Gastrocnemius medialis (tissue), 4 donors: ENCODE measurements around the gene SUFU. TPM values are rescaled to one million over a fixed set of nuclear protein-coding genes. Genes with fewer than 3 reads are reported as not detected.

Experiments
- ATAC-seq, 2 donors: fragments of 150-250 bp; one replicate each; pipeline ENCODE4 v1.9.1; 2016
- DNase-seq, 2 donors: peaks; one replicate each; pipeline ENCODE4 v3.0.0-alpha.2; 2019
- H3K27ac ChIP-seq, 4 donors: fragments of 200-600 bp; sonication (generic); 1 replicate in 1 of 4; 2 replicates in 3 of 4; pipeline ENCODE4 v1.5.1; 2016 to 2018; ENCODE audit warnings: mild to moderate bottlenecking in 2 of 4, moderate library complexity in 1 of 4
- H3K27me3 ChIP-seq, 3 donors: fragments of 200-600 bp; sonication (generic) in 2 of 3; 1 replicate in 1 of 3; 2 replicates in 2 of 3; pipeline versions ENCODE4 v1.5.1 to v1.6.0; 2016 to 2019; ENCODE audit warnings: mild to moderate bottlenecking in 1 of 3, moderate library complexity in 1 of 3
- H3K36me3 ChIP-seq, 2 donors: fragments of 200-600 bp; sonication (generic) in 1 of 2; one replicate each; pipeline ENCODE4 v1.5.1; 2017 to 2018
- H3K4me1 ChIP-seq, 2 donors: fragments of 200-600 bp; sonication (generic) in 1 of 2; one replicate each; pipeline ENCODE4 v1.5.1; 2016 to 2017; ENCODE audit warnings: mild to moderate bottlenecking in 2 of 2
- H3K4me3 ChIP-seq, 4 donors: fragments of 200-600 bp; sonication (generic) in 3 of 4; 1 replicate in 1 of 4; 2 replicates in 3 of 4; pipeline ENCODE4 v1.5.1; 2016 to 2019; ENCODE audit warnings: mild to moderate bottlenecking in 2 of 4
- H3K9me3 ChIP-seq, 3 donors: fragments of 200-600 bp; sonication (generic) in 2 of 3; 1 replicate in 1 of 3; 2 replicates in 2 of 3; pipeline ENCODE4 v1.5.1; 2016 to 2019
- CTCF ChIP-seq, 5 experiments: fragments of 450-650 bp in 3 of 5; fragments of 200-600 bp in 2 of 5; sonication (generic) in 2 of 5; IDR thresholded peaks in 4 of 5; conservative IDR thresholded peaks in 1 of 5; 1 replicate in 4 of 5; 2 replicates in 1 of 5; pipeline ENCODE4 v1.5.1; 2016 to 2019; ENCODE audit warnings: antibody characterized with exemption in 5 of 5, mild to moderate bottlenecking in 3 of 5, moderate library complexity in 3 of 5
- POLR2A ChIP-seq, 2 donors: fragments of 450-650 bp; IDR thresholded peaks; one replicate each; pipeline ENCODE4 v1.6.1; 2017; ENCODE audit warnings: antibody characterized with exemption in 2 of 2, mild to moderate bottlenecking in 2 of 2, moderate library complexity in 2 of 2
- in situ Hi-C, 4 donors: fragments of 200-750 bp; cut with MboI; loops; one replicate each; pipeline versions ENCODE4 v1.15.0 to v1.8.0; 2017; ENCODE audit warnings: low sequenced_read_pairs in 4 of 4
- intact Hi-C: fragments of 100-400 bp; cut with DNase I; formaldehyde crosslinking; loops from one replicate; pipeline ENCODE4 v1.15.1; 2023; ENCODE audit warnings: low total_unique reads
- total RNA-seq, 4 donors: library from RNA; depleted of rRNA; stranded (reverse); fragments of >200 nt; gene quantifications; one replicate each; pipeline versions ENCODE4 v1.1.0 to v1.2.3, GENCODE V29; 2016

The SUFU gene
- total RNA-seq, 4 donors from 2014 or later: 7.3 to 11.8 (median 7.9) TPM

DNA sequence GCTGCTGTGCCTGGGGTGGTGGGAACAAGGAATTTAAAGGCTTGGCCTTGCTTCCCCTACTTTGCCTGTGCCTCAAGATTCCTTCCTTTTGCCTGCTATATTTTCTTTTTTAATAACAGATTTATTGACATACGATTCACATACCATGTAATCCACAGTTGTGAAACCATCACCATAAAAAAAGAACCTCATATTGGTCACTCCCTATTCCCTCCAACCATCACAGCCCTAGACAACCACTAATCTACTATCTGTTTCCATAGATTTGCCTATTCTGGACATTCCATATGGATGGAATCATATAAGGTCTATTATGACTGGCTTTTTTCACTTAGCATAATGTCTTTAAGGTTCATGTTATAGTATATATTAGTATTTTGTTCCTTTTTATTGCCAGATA lies 81.3 kb downstream of the SUFU start:
- in situ Hi-C loops: loop anchor here (5.0 to 25.0 kb wide), 4 partner anchors 78 to 198 kb away; partner anchors contain the start of gene NFKB2 (in 3 of the 4)
- peaks cover under 1 to 12% of the 10 kb centered on the region in 2 donors for H3K4me1 ChIP-seq
- H3K4me3 ChIP-seq: no peak overlapping the region
- H3K27ac ChIP-seq: no peak overlapping the region
- DNase-seq (no peak), ATAC-seq (no peak)
- TF ChIP-seq CTCF (IDR thresholded peaks at IDR 0.05 in 4 of 5, conservative IDR thresholded peaks at IDR 0.05 in 1 of 5) (no peak), POLR2A (IDR thresholded peaks at IDR 0.05) (no peak)
- H3K9me3 ChIP-seq: no peaks in the 10 kb centered on the region
- no peaks in the 10 kb centered on the region for H3K36me3 ChIP-seq
- intact Hi-C loops: no loop called here
- H3K27me3 ChIP-seq: no peaks in the 10 kb centered on the region

DNA sequence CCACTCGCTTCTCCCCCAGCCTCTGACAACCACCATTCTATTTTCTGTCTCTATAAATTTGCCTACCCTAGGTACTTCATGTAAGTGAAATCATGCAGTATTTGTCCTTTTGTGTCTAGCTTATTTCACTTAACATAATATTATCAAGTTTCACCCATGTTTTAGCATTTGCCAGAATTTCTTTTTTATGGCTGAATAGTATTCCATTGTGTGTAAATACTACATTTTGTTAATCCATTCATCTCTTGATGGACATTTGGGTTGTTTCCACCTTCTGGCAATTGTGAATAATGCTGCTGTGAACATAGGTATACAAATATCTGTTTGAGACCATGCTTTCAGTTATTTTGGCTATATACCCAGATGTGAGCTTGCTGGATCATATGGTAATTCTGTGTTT lies 83.1 kb downstream of the SUFU start:
- intact Hi-C loops (no loop called here), in situ Hi-C loops (loop anchor here (5.0 to 25.0 kb wide), 4 partner anchors 80 to 200 kb away; partner anchors contain the start of gene NFKB2 (in 3 of the 4))

GRCh38 chr10:102588875-102589274 lies 85.1 kb downstream of the SUFU start:
- Histone ChIP-seq H3K27ac (no peak overlapping the region), H3K4me1 (peaks cover 0 to under 1% of the 10 kb centered on the region in 2 donors), H3K4me3 (no peak overlapping the region), H3K27me3 (no peaks in the 10 kb centered on the region), H3K36me3 (peaks cover 0 to 2% of the 10 kb centered on the region in 2 donors), H3K9me3 (no peaks in the 10 kb centered on the region)
- no peak for TF ChIP-seq CTCF (IDR thresholded peaks at IDR 0.05 in 4 of 5, conservative IDR thresholded peaks at IDR 0.05 in 1 of 5)
- no peak for TF ChIP-seq POLR2A (IDR thresholded peaks at IDR 0.05)
- in situ Hi-C loops: loop anchor here (5.0 to 25.0 kb wide), 4 partner anchors 82 to 202 kb away; partner anchors contain the start of gene NFKB2 (in 3 of the 4)
- intact Hi-C loops: no loop called here
- DNase-seq (no peak), ATAC-seq (no peak)

More for the DNA sequence above, 83.1 kb downstream of the SUFU start:
- TF ChIP-seq POLR2A (IDR thresholded peaks at IDR 0.05): no peak
- H3K36me3 ChIP-seq: no peaks in the 10 kb centered on the region
- ATAC-seq (no peak), DNase-seq (no peak)
- H3K4me3 ChIP-seq: no peak overlapping the region
- H3K27me3 ChIP-seq: no peaks in the 10 kb centered on the region
- H3K9me3 ChIP-seq: no peaks in the 10 kb centered on the region
- peaks cover 0 to 6% of the 10 kb centered on the region in 2 donors for H3K4me1 ChIP-seq
- no peak overlapping the region for H3K27ac ChIP-seq

DNA sequence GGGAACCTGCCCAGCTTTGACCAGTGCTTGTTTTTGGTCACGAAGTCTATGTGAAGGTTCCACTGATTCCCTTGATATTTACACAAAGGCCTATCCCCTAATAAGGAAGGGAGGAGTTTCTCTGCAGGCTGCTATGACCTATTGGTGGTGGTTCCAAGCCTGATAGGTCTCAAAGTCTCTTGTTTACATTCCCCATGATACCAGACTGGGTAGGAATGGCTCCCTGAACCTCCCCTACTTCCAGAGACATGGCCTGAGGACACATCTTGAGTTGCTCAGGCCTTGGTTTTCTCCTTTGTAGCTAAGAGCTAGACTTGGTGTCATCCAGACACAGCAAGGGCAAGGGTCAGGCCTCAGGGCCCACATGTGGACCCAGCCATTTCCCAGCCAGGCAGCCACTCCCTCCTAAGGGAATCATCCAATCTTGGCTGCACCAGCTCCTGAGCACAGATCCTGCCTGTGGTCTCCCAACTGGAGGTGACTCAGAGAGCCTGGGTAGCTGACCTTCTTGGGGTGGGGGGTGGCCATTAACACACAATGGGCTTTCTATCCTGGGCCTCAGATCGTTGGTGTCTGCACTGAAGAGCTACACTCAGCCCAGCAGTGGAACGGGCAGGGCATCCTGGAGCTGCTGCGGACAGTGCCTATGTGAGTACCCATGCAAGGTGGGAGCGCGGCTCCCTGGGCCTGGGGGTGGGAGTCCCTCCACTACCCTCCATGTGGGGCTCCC lies 89.5 kb downstream of the SUFU start:
- in situ Hi-C loops: loop anchor here in 2 of 4 donors (5.0 to 25.0 kb wide), 3 partner anchors 78 to 206 kb away; partner anchors contain the start of gene NFKB2 (in 1 of the 2)

More for the DNA sequence above, 89.5 kb downstream of the SUFU start:
- ATAC-seq (no peak), DNase-seq (no peak)
- H3K4me1 ChIP-seq: peaks cover 21 to 24% of the 10 kb centered on the region in 2 donors
- TF ChIP-seq CTCF (IDR thresholded peaks at IDR 0.05 in 4 of 5, conservative IDR thresholded peaks at IDR 0.05 in 1 of 5) (no peak), POLR2A (IDR thresholded peaks at IDR 0.05) (no peak)
- no peak overlapping the region for H3K27ac ChIP-seq
- no peak overlapping the region for H3K4me3 ChIP-seq
- H3K27me3 ChIP-seq: no peaks in the 10 kb centered on the region
- intact Hi-C loops: no loop called here
- H3K36me3 ChIP-seq: peaks cover 0 to 10% of the 10 kb centered on the region in 2 donors
- no peaks in the 10 kb centered on the region for H3K9me3 ChIP-seq
